ENCODE results near the gene CSTPP1.
"Not testable (repeated sequence)": the region's sequence is repeated elsewhere in the genome, so short reads cannot be mapped to it uniquely, and the experiment has no call there.

The CSTPP1 gene

GRCh38 chr11:46961041-46961440 lies 24.5 kb downstream of the CSTPP1 start:
- no peak for ATAC-seq

- not testable (repeated sequence) for ATAC-seq
These were observed 25.3 kb downstream of the CSTPP1 start for GRCh38 chr11:46961886-46962285.

GRCh38 chr11:46963844-46964243 lies 27.3 kb downstream of the CSTPP1 start:
- ATAC-seq = no peak

- ATAC-seq = no peak
These were observed 30.2 kb downstream of the CSTPP1 start for GRCh38 chr11:46966773-46967172.

- no peak for ATAC-seq
These were observed 31.4 kb downstream of the CSTPP1 start for GRCh38 chr11:46967962-46968361.

GRCh38 chr11:46969379-46969778 lies 32.8 kb downstream of the CSTPP1 start:
- no peak for ATAC-seq

GRCh38 chr11:46970913-46971625 lies 34.5 kb downstream of the CSTPP1 start:
- ATAC-seq = no peak

GRCh38 chr11:46972343-46972742 lies 35.8 kb downstream of the CSTPP1 start:
- ATAC-seq = no peak

GRCh38 chr11:46972821-46973220 lies 36.3 kb downstream of the CSTPP1 start:
- no peak for ATAC-seq

- peak in 1 of 2 donors; percentile 59 for ATAC-seq
These were observed 39.8 kb downstream of the CSTPP1 start for GRCh38 chr11:46976182-46976854.

GRCh38 chr11:46977038-46977813 lies 40.7 kb downstream of the CSTPP1 start:
- ATAC-seq = no peak

- ATAC-seq = no peak
These were observed 41.5 kb downstream of the CSTPP1 start for GRCh38 chr11:46978005-46978491.

GRCh38 chr11:46979358-46979757 lies 42.8 kb downstream of the CSTPP1 start:
- ATAC-seq = no peak

- ATAC-seq = no peak
These were observed 44.9 kb downstream of the CSTPP1 start for GRCh38 chr11:46981436-46981835.

GRCh38 chr11:46982797-46983452 lies 46.4 kb downstream of the CSTPP1 start:
- no peak for ATAC-seq

GRCh38 chr11:46983598-46983997 lies 47.0 kb downstream of the CSTPP1 start:
- no peak for ATAC-seq

GRCh38 chr11:46984548-46984947 lies 48.0 kb downstream of the CSTPP1 start:
- ATAC-seq = no peak

GRCh38 chr11:46984987-46985386 lies 48.4 kb downstream of the CSTPP1 start:
- ATAC-seq = no peak

GRCh38 chr11:46987183-46987582 lies 50.6 kb downstream of the CSTPP1 start:
- ATAC-seq = no peak

GRCh38 chr11:46989810-46990487 lies 53.4 kb downstream of the CSTPP1 start:
- peak; percentile 32 to 64 for ATAC-seq

- ATAC-seq = no peak
These were observed 54.8 kb downstream of the CSTPP1 start for GRCh38 chr11:46991391-46991790.

- not testable (repeated sequence) for ATAC-seq
These were observed 55.8 kb downstream of the CSTPP1 start for GRCh38 chr11:46992386-46992785.

Data from activated CD4-positive, CD25-positive, alpha-beta regulatory T cell treated with anti-CD3 and anti-CD28 coated beads, Interleukin-2, amount 50 U/mL, for 24 hours (primary cell).